Right lung (tissue), 5 donors: ENCODE measurements around the gene TRMU. TPM values are rescaled to one million over a fixed set of nuclear protein-coding genes. Genes with fewer than 3 reads are reported as not detected.

ENCODE experiments used
- DNase-seq, 2 donors: peaks; one replicate each; pipeline ENCODE4 v3.0.0-alpha.2; 2013
- polyA plus RNA-seq, 5 donors: library from polyadenylated mRNA; unstranded; fragments of 120-200 nt; gene quantifications; one replicate each; pipeline versions ENCODE4 v1.2.1 to v1.2.3, GENCODE V29; 2013; ENCODE audit warnings: inconsistent platforms in 1 of 5, low replicate concordance in 1 of 5; ENCODE audit not compliant: insufficient read length in 5 of 5, insufficient read depth in 1 of 5

Gene TRMU
- polyA plus RNA-seq, 5 donors: 37.6 to 51.9 (median 43.9) TPM

DNA sequence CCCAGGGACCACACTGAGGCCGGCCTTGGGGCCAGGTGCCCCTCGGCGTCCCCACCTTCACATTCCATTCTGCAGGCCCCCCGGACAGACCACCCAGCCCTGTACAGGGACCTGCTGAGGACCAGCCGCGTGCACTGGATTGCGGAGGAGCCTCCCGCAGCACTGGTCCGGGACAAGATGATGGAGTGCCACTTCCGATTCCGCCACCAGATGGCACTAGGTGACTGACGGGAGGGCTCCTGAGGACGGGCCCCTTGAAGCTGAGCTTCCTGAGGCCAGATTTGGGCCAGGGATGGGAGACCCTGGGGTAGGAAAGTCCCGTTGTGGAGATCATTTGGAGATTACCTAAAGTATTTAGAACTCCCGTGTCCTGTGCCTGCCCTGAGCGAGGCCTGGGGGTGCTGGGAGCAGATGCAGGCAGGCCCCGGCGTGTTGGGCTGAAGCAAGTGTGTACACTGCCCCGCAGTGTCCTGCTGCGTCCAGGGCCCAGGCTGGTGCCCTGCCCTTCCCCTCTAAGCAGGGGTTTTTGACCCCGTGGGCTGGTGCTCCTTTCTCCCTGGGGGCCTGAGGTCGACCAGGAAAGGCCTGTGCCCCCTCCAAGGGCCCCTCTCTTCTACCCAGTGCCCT, 20.0 kb downstream of the TRMU start:
- no peak for DNase-seq

DNA sequence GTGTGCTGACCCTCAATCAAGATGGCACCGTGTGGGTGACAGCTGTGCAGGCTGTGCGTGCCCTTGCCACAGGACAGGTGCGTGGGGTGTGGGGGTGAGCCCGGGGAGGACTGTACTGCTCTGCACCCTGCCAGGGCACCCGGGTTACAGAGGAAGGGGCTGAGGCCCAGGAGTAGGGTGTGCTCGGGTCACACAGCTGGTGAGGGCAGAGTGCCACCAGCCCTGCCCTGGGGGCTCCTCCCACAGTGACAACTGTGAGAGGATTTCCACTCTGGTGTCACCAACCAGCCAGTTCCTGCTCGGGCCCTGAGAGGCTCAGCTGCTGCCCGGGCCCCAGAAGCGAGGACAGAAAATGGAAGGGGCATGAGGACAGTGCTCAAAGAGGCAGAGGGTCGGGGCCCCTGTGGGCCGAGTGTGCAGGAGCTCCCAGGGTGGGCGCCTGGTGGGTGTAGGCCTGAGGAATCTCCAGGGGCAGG, 20.5 kb downstream of the TRMU start:
- DNase-seq: no peak

DNA sequence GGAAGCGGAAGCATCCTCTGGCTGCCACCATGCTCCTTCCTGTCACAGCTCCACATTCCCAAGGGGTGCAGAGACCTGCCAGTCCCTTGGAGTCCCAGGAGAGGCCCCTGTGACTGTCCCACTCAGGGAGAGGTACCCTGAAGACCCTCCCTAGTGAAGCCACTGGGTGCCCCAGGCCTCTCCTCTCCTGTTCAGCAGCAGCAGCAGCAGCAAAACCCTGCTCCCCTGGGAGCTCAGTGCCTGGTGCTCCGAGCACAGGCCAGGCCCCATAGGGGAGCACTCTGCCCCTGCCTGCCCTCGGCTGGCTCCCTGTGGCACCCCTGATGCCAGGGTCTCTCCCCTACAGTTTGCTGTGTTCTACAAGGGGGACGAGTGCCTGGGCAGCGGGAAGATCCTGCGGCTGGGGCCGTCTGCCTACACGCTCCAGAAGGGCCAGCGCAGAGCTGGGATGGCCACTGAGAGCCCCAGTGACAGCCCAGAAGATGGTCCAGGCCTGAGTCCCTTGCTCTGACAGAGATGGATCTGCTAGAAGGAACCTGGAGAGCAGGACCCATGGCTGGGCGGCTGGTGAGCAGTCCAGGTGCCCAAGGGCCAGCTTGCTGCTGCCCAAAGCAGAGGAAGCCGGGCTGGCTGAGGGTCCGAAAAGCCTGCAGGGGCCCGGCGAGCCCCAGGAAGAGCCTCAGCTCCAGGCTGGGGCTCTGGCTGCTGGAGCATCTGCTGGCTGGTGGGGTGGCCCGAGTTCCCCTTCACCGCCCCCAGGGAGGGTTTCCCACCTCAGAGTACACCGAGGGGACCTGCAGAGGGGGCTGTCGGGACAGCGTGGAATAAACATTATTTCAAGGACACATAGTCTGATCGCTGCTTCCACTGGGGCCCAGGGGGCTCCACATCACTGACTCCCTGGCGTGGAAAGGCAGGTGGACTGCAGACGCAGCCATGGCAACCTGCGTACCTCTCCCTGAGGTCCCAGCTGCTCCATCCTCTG, 21.3 kb downstream of the TRMU start:
- DNase-seq: no peak

DNA sequence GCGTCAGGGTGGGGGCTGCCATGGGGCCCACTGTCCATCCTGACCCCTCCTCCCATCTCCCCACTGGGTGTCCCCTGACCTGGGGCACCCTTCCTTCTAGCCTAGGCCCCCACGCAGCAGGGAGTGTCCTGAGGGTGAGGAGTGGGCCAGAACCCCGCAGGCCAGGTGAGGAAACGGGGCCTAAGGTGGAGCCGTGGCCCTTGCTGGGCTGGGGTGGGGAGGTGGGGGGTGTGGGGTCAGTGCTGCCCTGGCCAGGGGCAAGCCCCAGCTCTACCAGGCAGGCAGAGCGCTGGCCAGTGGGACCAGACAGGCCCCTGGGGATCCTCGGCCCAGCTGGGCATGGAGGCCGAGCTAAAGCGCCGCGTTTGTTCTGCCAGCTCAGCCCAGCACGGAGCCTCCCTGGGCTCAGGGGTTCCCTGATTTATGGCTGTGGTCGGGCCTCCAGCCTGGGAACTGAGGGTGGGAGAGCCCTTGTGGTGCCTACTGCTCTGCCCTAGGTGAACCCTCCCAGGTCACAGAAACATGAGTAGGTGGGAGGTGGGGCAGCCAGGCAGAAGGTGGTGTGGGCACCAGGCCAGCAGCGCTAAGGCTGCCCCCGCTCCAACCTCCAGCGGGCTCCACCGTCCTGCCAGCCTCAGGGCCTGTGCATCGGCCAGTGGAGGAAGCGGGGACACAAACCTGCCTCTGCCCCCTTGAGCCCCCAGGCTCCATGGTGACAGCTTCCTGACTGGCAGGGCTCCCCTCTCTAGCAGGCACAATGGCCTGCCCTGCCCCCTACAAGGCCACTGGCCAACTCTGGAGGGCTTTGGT, 22.4 kb downstream of the TRMU start:
- no peak for DNase-seq

DNA sequence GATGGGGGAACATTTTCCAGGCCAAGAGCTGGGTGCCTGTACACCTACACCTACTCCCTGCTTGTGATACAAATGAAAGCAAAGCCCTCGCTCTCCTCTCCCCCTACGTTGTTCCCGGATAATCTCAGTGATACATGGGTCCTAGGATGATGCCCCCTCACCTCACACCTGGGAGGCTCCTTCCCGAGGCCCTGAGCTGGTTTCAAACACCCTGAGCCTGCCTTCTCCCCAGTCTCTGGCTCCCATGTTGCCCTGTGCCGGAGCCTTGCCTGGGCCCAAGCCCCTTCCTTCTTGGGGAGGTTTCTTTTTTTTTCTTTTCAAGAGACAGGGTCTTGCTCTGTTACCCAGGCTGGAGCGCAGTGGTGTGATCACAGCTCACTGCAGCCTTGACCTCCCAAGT, 23.3 kb downstream of the TRMU start:
- no peak for DNase-seq

DNA sequence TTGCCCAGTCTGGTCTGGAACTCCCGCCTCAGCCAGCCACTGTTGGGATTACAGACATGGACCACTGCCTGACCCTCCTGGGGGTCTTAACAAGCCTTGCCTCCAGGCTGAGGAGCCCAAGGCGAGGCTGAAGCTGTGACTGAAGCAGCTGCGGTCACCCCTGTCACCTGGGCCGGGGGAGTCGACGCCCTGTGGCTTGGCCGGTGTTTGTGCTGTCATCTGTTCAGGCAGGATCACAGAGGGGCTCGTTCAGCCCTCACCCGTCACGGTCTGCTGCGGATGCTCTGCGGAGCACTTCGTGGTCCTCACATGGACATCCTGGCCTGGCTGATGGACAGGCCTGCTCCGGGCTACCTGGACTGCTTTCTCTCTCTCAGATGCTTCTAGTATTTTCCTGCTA, 23.8 kb downstream of the TRMU start:
- no peak for DNase-seq

DNA sequence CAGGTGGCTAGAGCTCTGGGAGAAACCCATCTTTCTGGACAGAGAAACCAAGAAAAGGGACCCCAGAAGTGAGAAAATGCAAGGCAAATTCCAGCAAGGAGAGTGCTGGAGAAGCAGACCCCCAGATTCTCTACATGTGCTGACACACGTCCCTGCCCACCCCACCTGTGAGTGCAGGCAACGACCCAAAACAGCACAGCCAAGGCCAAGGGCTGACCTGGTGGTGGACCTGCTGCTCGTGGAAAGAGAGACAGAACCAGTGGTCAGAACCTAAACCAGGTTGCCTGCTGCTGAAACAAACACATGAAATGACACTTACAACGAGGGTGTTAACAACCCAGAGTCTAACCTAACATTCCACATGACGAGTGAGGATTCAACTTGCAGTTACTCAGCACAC, 24.6 kb downstream of the TRMU start:
- no peak for DNase-seq

DNA sequence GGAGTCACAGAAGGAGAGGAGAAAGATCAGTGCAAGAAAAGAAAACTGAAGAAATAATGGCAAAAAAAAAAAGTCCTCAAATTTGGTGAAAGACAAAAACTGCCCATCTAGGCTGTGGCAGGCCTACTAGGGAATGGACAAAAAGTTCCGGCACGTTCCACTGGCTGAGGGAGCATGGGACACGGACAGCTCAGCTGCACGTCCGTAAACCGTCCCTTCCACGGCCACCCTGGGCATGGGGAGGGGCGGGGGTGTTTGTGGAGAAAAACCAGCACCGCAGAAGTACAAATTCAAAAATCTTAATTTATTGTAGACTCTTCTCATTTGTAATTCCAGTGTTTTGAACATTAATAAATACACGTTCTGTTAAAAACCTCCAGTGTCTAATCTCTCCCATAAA, 25.4 kb downstream of the TRMU start:
- DNase-seq: no peak

DNA sequence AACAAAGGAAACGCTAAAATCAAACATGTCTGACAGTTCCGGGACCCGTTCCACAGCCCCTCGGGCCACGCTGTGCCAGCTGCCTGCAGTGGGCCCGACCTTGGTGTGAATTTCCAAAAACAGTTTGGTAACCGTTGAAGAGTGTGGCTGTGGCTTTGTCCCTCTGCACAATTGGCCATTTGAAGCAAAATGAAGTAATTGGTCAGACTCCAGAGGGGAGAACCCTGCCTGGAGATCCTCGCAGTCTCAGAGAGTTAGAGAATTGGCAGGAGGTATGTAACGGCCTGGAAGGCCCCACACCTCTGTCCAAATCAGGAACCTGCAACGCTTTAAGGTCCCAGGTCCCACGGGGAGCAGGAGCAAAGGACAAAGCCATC, 26.3 kb downstream of the TRMU start:
- DNase-seq: no peak

DNA sequence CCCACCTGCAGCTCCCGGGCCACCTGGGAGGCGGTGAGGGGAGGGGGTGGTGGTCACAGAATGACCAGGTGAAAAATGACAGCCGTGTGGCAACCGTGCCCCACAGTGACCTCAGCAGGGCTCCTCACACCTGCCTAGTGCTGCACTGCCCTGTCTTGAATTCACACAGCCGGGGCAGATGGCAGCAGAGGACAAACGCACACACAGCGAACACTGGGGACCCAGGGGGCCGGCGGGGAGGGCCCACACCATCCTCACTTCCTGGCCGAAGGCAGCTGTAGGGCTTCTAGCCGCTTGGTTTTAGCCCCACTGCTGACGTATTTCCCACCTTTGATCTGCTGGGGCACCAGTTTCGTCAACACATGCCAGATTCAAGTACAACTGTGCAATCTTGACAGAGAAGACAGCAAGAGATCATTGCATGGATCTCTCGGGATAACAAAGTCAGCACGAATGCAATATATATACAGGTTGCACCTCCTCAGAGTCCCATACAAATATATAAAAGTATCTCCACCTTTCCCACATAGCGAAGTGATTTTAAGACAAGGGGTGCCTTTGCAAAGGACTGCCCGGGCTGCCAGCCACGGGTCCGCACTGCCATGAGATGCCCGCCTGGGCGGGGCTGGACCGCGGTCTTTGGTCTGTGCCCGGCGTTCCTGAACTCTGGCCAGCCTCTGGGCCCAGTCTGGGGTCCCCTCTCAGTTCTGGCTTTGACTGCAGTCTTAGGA, 26.9 kb downstream of the TRMU start:
- no peak for DNase-seq

DNA sequence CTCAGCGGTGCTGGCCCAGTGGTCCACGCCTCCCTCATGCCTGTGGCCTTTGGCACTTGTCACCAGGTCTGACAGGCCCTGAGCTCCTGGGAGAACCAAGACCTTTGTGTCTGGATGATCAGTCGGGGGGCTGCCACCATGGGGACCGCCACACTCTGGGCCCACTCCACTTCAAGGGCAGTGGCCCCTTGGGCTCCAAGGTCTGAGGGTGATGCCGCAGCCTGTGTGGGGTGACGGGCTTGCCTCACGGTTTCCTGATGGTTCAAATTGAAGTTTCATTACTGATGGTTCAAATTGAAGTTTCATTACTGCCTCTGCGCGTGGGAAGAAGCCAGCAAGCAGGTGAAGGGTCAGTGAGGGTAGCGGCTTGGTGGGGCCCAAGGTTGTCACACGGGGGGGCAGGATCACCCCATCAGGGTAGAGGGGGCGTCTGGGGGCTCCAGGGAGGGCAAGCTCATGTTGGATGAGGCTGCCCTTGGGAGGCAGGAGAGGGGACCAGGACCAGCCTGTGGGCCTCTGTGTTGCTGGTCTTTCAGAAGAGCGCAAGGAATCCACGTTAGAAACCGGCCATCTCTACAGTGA, 27.5 kb downstream of the TRMU start:
- DNase-seq: no peak

DNA sequence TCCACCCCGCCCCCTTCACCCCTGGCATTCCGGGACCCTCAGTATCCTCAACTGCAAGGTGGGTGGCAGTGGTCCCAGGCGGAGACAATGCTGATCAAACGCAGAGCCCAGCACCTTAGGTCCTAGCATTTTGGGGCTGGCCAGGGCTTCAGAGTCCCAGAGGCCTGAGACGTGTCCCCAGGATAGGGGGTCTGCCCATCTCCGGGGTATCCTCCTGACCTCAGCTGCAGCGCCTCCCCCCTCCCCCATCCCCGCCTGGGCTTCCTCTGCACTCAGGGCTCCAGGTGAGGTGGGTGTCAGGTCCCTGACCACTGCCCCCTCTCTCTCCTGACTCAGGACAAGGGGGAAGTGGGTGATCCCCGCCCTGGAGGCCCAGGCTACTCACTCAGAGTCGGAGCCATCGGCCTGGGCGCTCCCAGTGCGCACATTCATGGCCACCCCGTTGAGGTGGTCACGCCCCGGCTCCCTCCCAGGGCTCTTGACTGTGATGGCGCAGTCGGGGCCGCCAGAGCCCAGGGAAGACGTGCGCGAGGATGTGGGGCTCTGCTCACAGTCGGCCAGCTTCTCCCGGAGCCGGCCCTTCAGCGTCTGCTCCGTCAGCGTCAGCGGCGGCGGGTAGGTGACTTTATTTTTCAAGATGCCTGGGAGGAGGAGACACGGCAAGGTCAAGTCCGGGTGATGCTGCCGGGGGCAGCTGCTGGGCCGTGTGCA, 28.3 kb downstream of the TRMU start:
- no peak for DNase-seq

DNA sequence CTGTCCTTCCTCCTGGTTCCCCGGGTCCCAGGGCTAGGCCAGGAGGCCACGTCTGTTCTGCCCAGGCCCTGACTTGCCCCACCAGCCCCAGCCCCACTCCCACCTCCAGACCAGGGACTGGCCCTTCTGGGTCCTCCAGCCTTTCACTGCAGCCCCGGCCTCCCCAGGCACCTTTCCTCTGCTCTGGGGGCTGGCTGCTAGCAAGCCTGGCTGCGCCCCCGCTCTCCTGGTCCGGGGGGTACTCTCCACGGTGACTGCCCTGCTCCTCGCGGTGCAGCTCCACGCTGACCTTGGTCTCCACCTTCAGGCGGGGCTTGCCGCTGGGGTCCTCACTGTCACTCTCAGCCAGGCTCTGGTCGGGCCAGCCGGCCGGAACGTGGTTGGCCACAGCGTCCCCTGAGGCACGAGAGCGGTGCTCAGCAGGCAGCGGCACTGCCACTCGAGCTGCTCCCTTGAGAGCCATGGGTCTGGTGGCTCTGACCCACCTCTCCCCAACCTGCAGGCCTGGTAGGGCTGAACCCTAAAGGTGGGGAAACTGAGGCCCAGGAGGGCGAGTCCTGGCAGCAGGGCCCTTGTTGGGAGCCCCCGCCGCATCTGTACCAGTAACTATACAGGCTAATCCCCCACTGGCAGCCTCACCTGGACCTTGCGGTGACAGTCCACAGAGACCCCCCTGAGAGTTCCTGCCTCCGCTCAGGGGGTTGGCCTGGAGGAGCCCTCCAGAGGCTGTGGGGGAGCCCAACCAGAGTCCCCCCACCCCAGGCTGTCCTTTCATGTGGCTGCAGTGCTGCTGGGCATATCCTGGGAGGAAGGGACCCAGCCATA, 29.0 kb downstream of the TRMU start:
- DNase-seq: no peak

DNA sequence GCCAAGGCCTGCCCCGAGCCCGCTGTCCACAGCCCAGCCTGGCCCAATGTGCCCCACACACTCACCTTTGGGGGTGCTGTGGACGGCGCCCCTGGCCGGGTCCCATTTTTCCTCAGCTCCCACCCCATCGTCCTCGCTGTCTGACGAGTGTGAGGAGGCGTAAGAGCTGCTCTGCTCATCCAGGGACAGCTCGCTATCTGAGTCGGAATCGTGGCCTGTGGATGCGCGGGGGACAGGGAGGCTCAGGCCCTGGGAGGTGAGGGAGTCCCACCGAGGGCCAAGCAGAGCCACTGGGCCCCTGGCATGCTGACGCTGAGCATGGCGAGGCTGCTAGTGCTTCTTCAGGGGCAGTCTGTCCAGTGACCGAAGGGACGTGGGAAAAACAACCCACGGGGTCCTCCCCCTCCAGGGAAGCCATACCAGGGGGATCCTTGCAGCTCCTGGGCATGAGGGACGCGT, 29.7 kb downstream of the TRMU start:
- DNase-seq: no peak

DNA sequence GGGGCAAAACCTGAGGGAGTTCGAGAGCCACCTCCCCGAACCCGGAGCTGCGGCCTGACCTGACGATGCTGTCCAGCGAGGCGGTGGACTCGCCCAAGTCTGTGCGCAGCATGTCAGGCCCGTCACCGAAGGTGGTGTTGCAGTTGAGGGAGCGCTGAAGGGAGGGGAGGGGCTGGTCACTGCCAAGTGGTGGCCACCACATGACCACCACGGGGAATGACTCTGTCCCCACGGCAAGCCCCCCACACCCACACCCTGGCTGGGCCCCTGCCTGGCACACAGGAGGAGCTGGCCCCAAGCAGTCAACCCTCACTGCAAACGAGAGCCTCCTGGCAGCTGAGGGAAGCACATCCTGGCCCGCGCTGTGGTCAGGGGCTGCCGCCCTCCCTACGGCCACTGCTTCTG, 30.8 kb downstream of the TRMU start:
- DNase-seq: no peak

DNA sequence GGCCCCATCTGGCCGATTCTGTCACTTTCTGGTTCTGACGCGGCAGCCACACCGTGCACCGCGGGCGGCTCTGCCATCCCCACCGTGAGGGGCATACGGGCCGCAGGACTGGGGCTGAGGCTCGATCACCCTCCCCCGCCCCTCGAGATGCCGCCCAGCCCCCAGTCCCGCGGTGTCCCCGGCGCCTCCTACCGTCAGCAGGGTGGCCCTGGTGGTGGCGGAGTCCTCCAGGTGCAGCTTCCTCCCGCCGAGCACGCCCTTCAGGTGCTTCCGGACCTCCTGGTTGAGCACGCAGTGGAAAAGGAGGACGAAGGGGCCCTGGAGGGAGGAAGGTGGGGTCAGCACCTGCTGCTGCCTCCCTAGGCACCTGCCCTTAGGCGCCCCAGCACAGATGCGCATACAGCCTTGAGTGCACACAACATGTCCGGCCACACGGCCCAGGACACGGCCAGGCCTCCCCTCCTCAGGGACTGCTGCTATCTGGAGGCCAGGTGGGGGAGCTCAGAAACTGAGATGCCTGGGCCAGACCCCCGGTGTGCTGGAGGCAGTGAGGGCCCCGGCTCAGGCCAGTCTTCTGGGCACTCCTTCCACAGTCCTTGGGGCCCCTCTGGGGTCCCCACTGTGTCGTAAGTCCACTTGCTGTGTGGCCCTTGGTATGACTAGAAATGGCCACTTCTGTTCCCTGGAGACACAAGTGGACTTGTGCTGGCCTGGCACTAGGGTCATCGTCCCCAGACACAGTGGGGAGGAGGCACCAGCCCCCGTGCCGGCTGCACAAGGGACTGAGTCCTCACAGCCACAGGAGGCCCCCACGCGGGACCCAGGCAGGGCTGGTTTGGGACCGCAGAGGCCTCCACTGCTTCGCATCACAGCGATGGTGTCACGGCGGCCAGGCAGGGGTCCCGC, 31.5 kb downstream of the TRMU start:
- no peak for DNase-seq

DNA sequence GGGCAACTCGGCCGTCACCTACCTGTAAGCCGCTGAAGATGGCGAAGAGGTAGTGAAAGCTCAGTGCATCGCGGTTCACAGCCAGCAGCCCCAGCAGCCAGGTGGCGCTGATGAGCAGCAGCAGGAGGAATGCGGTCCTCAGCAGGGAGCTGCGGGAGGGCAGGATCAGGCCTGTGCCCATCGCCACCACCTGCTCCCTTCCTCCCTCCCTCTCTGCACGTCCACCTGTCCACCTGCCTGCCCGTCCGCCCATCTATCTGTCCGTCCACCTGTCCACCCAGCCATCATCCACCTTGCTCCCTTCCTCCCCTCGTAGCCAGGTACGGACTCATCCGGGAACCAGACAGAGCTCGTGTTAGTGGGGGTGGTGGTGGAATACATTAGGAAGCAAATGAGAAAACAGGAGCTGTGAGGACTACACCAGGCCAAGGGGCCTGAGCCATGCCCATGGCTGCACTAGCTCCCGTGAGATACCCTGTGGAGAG, 32.2 kb downstream of the TRMU start:
- DNase-seq: peak in 1 of 2 donors; percentile 28

DNA sequence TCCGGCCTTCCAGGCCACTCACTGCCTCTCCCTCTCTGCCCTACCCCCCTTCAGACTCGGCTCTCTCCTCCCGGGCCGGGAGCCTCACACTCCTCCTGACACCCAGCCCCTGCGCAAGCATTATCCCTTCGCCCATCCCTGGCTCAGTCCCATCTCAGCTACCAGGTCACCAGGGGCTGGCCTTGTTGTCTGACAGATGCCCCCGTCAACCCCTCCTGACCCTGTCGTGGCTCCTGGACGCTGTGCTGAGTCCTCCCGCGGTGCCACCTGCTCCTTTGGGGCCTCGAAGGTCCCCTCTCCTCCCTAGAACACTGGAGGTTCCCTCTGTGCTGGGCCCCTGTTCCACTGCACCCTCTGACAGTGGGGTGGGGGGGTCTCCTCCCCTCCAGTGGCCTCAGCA, 32.9 kb downstream of the TRMU start:
- DNase-seq: no peak
